DOHH2 (cell line): ENCODE results near the gene KRTAP24-1.

Experiments
- H3F3A ChIP-seq: fragments of 200-600 bp; sonication (generic), shearing (Covaris generic); 2 replicates; pipeline ENCODE4 v1.6.0; 2016; ENCODE audit warnings: antibody characterized with exemption, mild to moderate bottlenecking; ENCODE audit not compliant: control insufficient read depth, insufficient read depth
- H3K27ac ChIP-seq: fragments of 200-600 bp; sonication (generic); 2 replicates; pipeline ENCODE4 v1.5.1; 2014; ENCODE audit warnings: low read depth, mild to moderate bottlenecking, low read length, moderate library complexity
- H3K27me3 ChIP-seq: fragments of 200-600 bp; sonication (generic); 2 replicates; pipeline ENCODE4 v1.6.1; 2014; ENCODE audit warnings: mild to moderate bottlenecking, low read length, mixed read lengths; ENCODE audit not compliant: control insufficient read depth
- H3K36me3 ChIP-seq: fragments of 200-600 bp; sonication (generic); 2 replicates; pipeline ENCODE4 v1.6.1; 2014; ENCODE audit warnings: mild to moderate bottlenecking, low read length, moderate library complexity, mixed read lengths; ENCODE audit not compliant: control insufficient read depth
- H3K4me1 ChIP-seq: fragments of 200-600 bp; sonication (generic); 2 replicates; pipeline ENCODE4 v1.6.1; 2014; ENCODE audit warnings: mild to moderate bottlenecking, low read length, mixed read lengths; ENCODE audit not compliant: control insufficient read depth
- H3K4me2 ChIP-seq: fragments of 200-600 bp; sonication (generic); 2 replicates; pipeline ENCODE4 v1.6.0; 2014; ENCODE audit warnings: mild to moderate bottlenecking, low read length, moderate library complexity
- H3K4me3 ChIP-seq: fragments of 200-600 bp; sonication (generic); 2 replicates; pipeline ENCODE4 v1.5.1; 2014; ENCODE audit warnings: mild to moderate bottlenecking, low read length, mixed read lengths
- H3K79me2 ChIP-seq: fragments of 200-600 bp; sonication (generic); 2 replicates; pipeline ENCODE4 v1.6.1; 2014; ENCODE audit warnings: mild to moderate bottlenecking, low read length, mixed read lengths; ENCODE audit not compliant: control insufficient read depth
- H3K9me2 ChIP-seq: fragments of 200-600 bp; sonication (generic); replicated peaks from 2 replicates; pipeline ENCODE4 v1.6.1; 2014; ENCODE audit warnings: mild to moderate bottlenecking, low read length, mixed read lengths; ENCODE audit not compliant: control insufficient read depth
- H3K9me3 ChIP-seq: fragments of 200-600 bp; sonication (generic); 2 replicates; pipeline ENCODE4 v1.6.1; 2014; ENCODE audit warnings: antibody characterized with exemption, low read length, mixed read lengths; ENCODE audit not compliant: control insufficient read depth, insufficient read depth
- H4K20me1 ChIP-seq: fragments of 200-600 bp; sonication (generic); 2 replicates; pipeline ENCODE4 v1.6.0; 2014; ENCODE audit warnings: low read depth, mild to moderate bottlenecking, antibody characterized with exemption, low read length, moderate library complexity; ENCODE audit not compliant: control insufficient read depth, insufficient read depth
- EZH2phosphoT487 ChIP-seq: fragments of 200-600 bp; sonication (generic); IDR thresholded peaks from 2 replicates; pipeline ENCODE4 v1.6.1; 2017; ENCODE audit warnings: borderline replicate concordance, mild to moderate bottlenecking, antibody characterized with exemption, low read length, moderate library complexity, mixed read lengths
- TF ChIP-seq, protein P1 (sequence below): fragments of 200-600 bp; sonication (generic); IDR thresholded peaks from one replicate; pipeline ENCODE4 v1.5.1; 2014; ENCODE audit warnings: antibody characterized with exemption, mild to moderate bottlenecking, low read depth, low read length; ENCODE audit not compliant: poor library complexity, severe bottlenecking

KRTAP24-1 gene, protein sequence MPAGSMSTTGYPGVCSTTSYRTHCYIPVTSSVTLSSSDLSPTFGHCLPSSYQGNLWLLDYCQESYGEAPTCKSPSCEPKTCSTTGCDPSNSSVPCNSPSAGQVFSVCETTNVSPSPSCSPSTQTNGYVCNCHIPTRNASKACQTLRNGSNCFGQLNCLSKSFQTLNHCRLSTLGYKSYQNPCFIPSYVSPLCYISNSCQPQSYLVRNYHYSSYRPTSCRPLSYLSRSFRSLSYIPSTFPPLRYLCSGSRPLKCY

DNA sequence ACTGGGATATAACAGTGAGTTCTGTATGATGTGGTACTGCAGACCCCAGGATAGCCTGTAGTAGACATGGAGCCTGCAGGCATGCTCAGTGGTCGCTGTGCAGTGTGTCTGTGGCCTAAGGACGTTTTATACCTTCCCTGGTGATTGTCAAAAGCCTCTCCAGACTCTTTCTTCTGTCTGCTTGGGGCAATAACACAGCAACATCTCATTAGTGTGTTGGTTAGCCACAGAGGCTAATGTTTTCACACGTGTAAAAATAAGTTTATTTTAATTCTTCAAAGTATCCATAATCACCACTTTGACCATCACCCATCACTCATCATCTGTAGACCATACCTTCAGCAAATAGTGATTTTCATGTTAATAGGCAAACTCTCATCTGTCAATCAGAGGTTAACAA, at the start of gene KRTAP24-1:
TSS of gene KRTAP24-1 (minus strand) at position 101 of the 400 bp plus-strand sequence. CDS start at position 83, 18 bp downstream.
- Histone ChIP-seq H3K4me2 (no peak within 1 kb of the TSS), H3K4me3 (no peak within 1 kb of the TSS), H3K27me3 (no peaks in the 10 kb centered on the region), H4K20me1 (no peaks in the 10 kb centered on the region), H3K9me2 (no peaks in the 10 kb centered on the region), H3K4me1 (no peaks in the 10 kb centered on the region), H3K9me3 (0 out of 2 replicates have a peak, but pooled peaks cover 2% of the 10 kb centered on the region), H3K79me2 (no peaks in the 10 kb centered on the region), H3K27ac (no peak within 1 kb of the TSS), H3K36me3 (no peaks in the 10 kb centered on the region), H3F3A (no peaks in the 10 kb centered on the region)
- TF ChIP-seq, protein P1, sequence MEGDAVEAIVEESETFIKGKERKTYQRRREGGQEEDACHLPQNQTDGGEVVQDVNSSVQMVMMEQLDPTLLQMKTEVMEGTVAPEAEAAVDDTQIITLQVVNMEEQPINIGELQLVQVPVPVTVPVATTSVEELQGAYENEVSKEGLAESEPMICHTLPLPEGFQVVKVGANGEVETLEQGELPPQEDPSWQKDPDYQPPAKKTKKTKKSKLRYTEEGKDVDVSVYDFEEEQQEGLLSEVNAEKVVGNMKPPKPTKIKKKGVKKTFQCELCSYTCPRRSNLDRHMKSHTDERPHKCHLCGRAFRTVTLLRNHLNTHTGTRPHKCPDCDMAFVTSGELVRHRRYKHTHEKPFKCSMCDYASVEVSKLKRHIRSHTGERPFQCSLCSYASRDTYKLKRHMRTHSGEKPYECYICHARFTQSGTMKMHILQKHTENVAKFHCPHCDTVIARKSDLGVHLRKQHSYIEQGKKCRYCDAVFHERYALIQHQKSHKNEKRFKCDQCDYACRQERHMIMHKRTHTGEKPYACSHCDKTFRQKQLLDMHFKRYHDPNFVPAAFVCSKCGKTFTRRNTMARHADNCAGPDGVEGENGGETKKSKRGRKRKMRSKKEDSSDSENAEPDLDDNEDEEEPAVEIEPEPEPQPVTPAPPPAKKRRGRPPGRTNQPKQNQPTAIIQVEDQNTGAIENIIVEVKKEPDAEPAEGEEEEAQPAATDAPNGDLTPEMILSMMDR, result no peak
- TF ChIP-seq EZH2phosphoT487, result no peak

DNA sequence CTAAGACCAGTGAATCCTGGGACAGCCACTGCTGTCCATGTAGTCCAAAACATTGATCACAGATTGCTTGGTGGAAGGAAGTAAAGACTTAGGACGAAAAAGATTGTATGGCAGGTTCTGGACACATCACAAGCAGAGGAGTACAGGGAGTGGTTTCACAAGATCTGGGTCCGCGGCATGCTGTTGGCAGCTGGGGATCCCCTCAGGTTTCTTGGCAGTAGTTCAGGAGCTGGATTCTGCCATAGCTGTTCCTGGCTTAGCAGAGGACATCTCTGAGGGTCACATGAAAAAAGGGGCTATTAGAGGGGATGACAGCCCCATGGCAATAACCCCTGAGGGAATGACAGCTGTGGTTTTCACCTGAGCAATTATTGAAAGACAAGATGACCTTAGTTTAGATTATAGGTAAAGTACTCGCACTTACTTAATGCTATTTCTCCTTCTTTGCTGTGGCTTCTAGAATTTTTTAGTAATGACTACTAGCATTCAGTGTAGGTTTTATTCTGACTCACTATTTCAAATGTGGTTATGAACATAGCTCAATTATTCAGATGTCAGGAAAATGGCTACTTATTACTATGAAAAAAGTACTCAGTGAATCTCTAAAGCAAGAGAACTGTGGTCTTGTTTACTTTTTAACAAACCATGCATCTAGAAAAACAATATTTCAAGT, 46.6 kb upstream of the KRTAP24-1 start:
- H3K27me3 ChIP-seq, result no peaks in the 10 kb centered on the region

DNA sequence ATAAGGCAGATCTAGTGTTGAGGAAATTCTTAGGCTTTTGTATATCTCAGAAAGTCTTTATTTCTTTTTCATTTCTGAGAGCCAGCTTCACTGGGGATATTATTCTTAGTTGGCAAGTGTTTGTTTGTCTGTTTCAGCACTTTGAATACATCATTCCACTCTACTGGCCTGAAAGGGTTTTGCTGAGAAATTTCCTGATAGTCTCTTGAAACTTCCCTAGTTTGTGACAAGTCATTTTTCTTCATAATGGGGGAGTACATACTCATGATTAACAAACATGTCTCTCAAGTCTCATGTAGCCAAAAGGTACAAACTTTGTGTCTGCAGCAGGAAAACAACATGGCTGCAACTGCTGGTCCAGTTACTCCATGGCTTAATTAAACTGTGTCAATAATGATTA, 43.6 kb upstream of the KRTAP24-1 start:
- Histone ChIP-seq H3K79me2 (no peaks in the 10 kb centered on the region), H3K27ac (no peak overlapping the region), H3F3A (no peaks in the 10 kb centered on the region), H3K4me3 (no peak overlapping the region), H3K9me2 (no peaks in the 10 kb centered on the region), H3K36me3 (no peaks in the 10 kb centered on the region), H3K27me3 (no peaks in the 10 kb centered on the region), H3K4me1 (no peaks in the 10 kb centered on the region), H3K4me2 (no peak overlapping the region), H4K20me1 (no peaks in the 10 kb centered on the region), H3K9me3 (no peaks in the 10 kb centered on the region)
- TF ChIP-seq EZH2phosphoT487, result no peak
- TF ChIP-seq, protein P1, result no peak

More for the DNA sequence above, 46.6 kb upstream of the KRTAP24-1 start:
- no peaks in the 10 kb centered on the region for H3K36me3 ChIP-seq
- no peaks in the 10 kb centered on the region; the same call in 1 of the 2 replicates for H3K9me3 ChIP-seq
- H3K27ac ChIP-seq, result no peak overlapping the region
- H3K4me3 ChIP-seq, result no peak overlapping the region
- no peaks in the 10 kb centered on the region for H3K79me2 ChIP-seq
- no peak overlapping the region for H3K4me2 ChIP-seq
- no peaks in the 10 kb centered on the region for H3F3A ChIP-seq
- TF ChIP-seq EZH2phosphoT487, result no peak
- TF ChIP-seq, protein P1, result no peak
- no peaks in the 10 kb centered on the region for H3K4me1 ChIP-seq
- H3K9me2 ChIP-seq, result no peaks in the 10 kb centered on the region
- H4K20me1 ChIP-seq, result no peaks in the 10 kb centered on the region
